Natural killer cell treated with Interleukin-12 subunit alpha and Interleukin-12 subunit beta and Interleukin-15 and Interleukin-18, amount 100 ng/mL, for 72 hours (primary cell): ENCODE results near the gene WDR13. TPM values are rescaled to one million over a fixed set of nuclear protein-coding genes. Genes with fewer than 3 reads are reported as not detected.

Source experiments
- ATAC-seq, 2 donors: fragments of 150-1000 bp; cut with Tn5 transposase in 1 of 2; sonication (Bioruptor Pico), chemical (Tn5 transposase) in 1 of 2; 2 replicates each; pipeline ENCODE4 v1.10.0; 2021
- DNase-seq: peaks from one replicate; pipeline ENCODE4 v3.0.0; 2022; ENCODE audit warnings: low spot score
- H3K27ac Mint-ChIP-seq, 2 donors: 1 replicate in 1 of 2; 2 replicates in 1 of 2; pipeline ENCODE4 v1.8.0; 2022; ENCODE audit warnings: mixed read lengths in 2 of 2, mild to moderate bottlenecking in 1 of 2, moderate library complexity in 1 of 2
- H3K27me3 Mint-ChIP-seq, 2 donors: 1 replicate in 1 of 2; 2 replicates in 1 of 2; pipeline ENCODE4 v1.8.0; 2022; ENCODE audit warnings: mixed read lengths in 2 of 2
- H3K36me3 Mint-ChIP-seq: one replicate; pipeline ENCODE4 v1.8.0; 2022; ENCODE audit warnings: mixed read lengths
- H3K4me1 Mint-ChIP-seq, 2 donors: 1 replicate in 1 of 2; 2 replicates in 1 of 2; pipeline ENCODE4 v1.8.0; 2022; ENCODE audit warnings: low read depth in 2 of 2, mixed read lengths in 2 of 2, mild to moderate bottlenecking in 1 of 2
- H3K4me3 Mint-ChIP-seq: one replicate; pipeline ENCODE4 v1.8.0; 2022; ENCODE audit warnings: mixed read lengths
- H3K9me3 Mint-ChIP-seq: 2 replicates; pipeline ENCODE4 v1.8.0; 2022; ENCODE audit warnings: mixed read lengths
- total RNA-seq, 2 donors: library from RNA; stranded (reverse); gene quantifications; one replicate each; pipeline ENCODE4 v1.2.3, GENCODE V29; 2022

WDR13 gene
- total RNA-seq, 2 donors from 2014 or later: 39.7 to 64.7 TPM

DNA sequence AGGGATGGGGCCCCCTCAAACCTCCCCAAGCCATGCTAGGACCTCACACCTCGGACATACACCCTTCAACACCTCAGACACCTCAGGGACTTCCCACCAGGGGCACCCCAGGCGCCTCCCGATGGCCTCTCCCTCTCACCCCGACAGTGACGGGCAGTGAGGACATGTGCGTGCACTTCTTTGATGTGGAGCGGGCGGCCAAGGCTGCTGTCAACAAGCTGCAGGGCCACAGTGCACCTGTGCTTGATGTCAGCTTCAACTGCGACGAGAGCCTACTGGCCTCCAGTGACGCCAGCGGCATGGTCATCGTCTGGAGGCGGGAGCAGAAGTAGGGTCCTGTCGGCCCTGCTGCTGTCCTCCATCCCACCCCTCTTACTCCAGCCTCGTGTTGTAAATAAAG, 7.4 kb downstream of the WDR13 start:
- no peak for DNase-seq
- no peak for ATAC-seq
- Mint-ChIP-seq H3K36me3 (peaks cover 7% of the 10 kb centered on the region), H3K4me3 (no peak overlapping the region), H3K27me3 (no peaks in the 10 kb centered on the region), H3K4me1 (no peaks in the 10 kb centered on the region), H3K9me3 (no peaks in the 10 kb centered on the region), H3K27ac (no peak overlapping the region)

DNA sequence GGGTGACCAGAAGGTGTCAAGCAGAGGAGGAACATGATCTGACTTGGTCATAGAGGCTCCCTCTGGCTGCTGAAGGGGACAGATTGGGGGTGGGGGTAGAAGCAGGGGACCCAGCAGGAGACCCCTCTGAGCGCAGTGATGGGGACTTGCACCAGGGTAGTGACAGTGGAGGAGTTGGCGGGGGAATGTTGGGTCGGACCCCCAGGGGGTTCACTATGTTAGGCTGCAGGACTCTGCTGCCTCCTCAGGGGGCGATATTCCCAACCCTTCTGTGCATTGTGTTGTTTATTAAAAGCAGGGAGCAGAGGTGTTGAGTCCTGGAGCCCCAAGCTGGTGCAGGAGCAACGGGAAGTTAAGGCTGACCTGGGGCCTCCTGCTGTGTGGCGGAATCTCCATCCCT, 8.8 kb downstream of the WDR13 start:
- no peaks in the 10 kb centered on the region for H3K9me3 Mint-ChIP-seq
- DNase-seq (no peak), ATAC-seq (no peak)
- H3K27ac Mint-ChIP-seq: no peak overlapping the region
- H3K36me3 Mint-ChIP-seq: peaks cover 7% of the 10 kb centered on the region
- no peaks in the 10 kb centered on the region for H3K4me1 Mint-ChIP-seq
- no peak overlapping the region for H3K4me3 Mint-ChIP-seq
- no peaks in the 10 kb centered on the region for H3K27me3 Mint-ChIP-seq

DNA sequence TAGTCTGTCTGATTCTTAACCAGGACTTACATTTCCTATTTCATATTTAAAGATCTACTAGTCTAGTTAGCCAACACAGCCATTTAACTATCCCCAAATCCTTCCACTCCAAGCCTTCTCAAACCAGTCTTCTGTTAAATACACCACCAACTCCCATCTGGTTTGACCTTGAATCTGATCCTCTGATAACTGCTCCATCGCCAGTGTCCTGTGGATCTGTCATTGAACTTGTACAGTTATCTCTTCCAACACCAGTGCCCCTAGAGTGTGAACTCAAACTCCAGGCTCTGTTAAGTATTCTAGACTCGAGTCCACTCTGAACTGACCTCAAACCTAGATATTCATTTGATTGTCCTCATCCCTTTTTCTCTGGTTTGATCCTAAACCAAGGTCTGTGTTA, 14.4 kb downstream of the WDR13 start:
- Mint-ChIP-seq H3K4me1 (no peaks in the 10 kb centered on the region), H3K27ac (no peak overlapping the region), H3K9me3 (no peaks in the 10 kb centered on the region)

DNA sequence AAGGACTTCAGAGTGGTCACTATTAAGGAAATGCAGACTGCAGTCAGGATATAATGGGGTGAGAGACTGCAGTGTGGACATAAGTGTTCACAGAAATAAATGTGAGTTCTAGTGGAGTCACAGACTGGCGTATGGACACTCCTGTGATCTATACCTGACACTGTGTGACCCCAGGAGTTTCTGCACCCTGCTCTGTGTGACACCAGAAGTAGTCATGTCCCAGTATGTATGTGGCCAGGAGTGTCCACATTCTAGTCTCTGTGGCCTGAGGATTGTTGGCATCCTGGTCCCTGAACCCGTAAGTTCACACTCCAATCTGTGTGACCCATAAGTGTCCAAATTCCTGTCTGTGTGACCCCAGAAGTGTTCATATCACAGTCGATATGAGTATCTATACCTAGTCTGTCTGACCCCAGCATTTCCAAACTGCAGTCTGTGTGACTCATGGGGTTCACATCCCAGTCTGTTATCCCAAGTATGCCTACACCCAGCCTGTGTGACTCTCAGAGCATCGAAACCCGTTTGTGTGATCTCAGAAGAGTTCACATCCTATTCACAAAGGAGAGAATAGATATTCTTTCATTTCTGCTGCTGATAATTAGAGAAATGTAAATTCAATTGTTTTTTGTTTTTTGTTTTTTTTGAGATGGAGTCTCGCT, 16.3 kb downstream of the WDR13 start:
- ATAC-seq: no peak
- Mint-ChIP-seq H3K4me3 (no peak overlapping the region), H3K36me3 (no peaks in the 10 kb centered on the region), H3K4me1 (no peaks in the 10 kb centered on the region), H3K27ac (no peak overlapping the region), H3K9me3 (no peaks in the 10 kb centered on the region), H3K27me3 (peaks cover 0 to 14% of the 10 kb centered on the region in 2 donors)
- DNase-seq: no peak

More for the DNA sequence above, 14.4 kb downstream of the WDR13 start:
- ATAC-seq: no peak
- no peak for DNase-seq
- H3K27me3 Mint-ChIP-seq: peaks cover 0 to 9% of the 10 kb centered on the region in 2 donors
- no peaks in the 10 kb centered on the region for H3K36me3 Mint-ChIP-seq
- no peak overlapping the region for H3K4me3 Mint-ChIP-seq

DNA sequence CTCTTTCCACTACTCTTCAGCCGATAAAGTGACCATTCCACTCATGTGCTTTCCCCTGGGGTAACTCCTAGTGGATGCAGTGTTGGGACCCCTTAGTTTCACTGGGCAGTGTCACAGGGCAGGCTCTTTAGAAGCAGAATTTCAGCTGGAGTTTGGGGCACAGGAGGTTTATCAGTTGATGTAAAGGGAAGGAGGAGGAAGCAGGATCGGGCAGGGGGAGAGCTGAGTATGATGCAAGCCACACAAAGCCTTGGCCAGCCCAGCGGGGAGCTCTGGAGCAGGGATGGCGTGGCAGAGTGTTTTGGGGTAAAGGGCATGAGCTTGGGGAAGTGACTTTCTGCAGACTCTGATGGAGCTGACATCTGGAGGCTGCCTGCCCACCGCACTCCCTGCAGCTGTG, 19.3 kb downstream of the WDR13 start:
- no peaks in the 10 kb centered on the region for H3K4me1 Mint-ChIP-seq
- H3K27me3 Mint-ChIP-seq: peaks cover 0 to 13% of the 10 kb centered on the region in 2 donors
- no peak for DNase-seq
- no peaks in the 10 kb centered on the region for H3K9me3 Mint-ChIP-seq
- ATAC-seq: no peak
- no peaks in the 10 kb centered on the region for H3K36me3 Mint-ChIP-seq
- no peak overlapping the region for H3K27ac Mint-ChIP-seq
- H3K4me3 Mint-ChIP-seq: no peak overlapping the region

DNA sequence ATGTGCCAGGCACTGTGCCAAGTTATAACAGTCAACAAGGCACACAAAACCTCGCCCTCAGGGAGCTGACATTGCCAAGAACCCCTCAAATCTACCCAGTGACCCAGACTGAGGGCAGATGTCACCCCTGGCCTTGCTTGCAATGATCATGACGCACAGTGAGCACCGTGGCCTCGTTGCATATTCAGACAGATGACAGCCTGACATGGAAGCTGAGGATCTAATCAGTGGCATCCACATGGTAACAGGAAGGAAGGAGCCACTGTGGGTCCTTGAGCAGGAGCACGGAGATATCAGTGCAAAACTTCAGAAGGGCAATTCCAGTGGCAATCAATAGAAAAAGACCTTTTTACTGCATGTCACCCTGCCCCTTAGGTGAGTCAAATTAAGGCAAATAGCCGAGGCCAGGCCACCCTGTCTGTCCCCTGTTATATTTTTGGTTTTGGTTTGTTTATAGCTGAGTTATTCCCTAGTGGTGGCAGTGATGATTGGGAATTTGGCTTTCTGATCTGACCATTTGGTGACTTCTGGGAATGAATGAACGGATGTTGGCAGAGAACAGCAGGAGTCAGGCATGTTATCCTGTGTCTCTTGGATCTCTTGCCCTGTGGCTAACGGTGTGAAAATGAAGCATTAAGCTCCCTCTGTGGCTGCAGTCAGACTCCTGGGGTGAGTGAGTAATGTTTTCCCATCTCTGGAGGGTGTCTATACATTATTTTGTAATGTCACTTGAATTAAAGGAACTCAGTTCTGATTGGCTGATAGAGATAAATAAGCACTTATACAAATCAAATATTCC, 20.4 kb downstream of the WDR13 start:
- Mint-ChIP-seq H3K4me3 (no peak overlapping the region), H3K27ac (no peak overlapping the region), H3K9me3 (no peaks in the 10 kb centered on the region), H3K4me1 (no peaks in the 10 kb centered on the region), H3K27me3 (peaks cover 0 to 10% of the 10 kb centered on the region in 2 donors), H3K36me3 (no peaks in the 10 kb centered on the region)
- ATAC-seq (no peak), DNase-seq (no peak)

DNA sequence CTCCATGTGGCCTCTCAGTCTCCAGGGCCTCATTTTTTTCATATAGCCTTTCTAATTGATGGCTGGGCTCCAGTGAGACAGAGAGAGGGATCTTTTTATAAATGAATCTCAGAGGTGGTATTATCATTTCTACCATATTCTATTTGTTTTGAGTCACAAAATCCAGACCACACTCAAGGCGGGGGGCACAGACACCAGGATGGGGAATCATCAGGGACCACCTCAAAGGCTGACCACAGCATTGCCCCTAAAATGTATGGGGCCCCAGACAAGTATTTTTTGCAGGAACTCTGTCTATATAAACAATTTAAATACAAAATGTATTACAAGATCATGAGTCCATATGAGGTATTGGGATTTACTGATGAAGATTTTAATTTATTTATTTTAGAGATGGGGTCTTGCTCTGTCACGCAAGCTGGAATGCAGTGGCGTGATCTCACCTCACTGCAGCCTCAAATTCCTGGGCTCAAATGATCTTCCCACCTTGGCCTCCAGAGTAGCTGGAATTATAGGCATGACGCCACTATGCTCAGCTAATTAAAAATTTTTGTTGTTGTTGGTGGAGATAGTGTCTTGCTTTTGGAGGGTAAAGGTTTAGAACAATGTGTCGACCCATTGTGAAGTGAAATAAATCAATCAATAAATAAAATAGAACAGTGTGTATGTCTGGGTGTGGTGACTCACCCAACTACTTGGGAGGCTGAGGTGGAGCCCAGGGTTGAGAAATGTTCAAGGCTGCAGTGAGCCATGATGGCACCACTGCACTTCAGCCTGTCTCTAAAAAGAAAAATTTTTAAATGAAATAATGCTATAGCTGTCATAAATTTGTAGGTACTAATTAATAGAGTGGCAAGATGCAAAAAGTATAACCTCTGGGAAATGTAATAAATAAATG, 29.4 kb downstream of the WDR13 start:
- ATAC-seq (no peak), DNase-seq (no peak)
- no peaks in the 10 kb centered on the region for H3K36me3 Mint-ChIP-seq
- H3K9me3 Mint-ChIP-seq: no peaks in the 10 kb centered on the region
- H3K27ac Mint-ChIP-seq: no peak overlapping the region
- H3K4me3 Mint-ChIP-seq: no peak overlapping the region
- H3K4me1 Mint-ChIP-seq: peaks cover 0 to 4% of the 10 kb centered on the region in 2 donors
- no peaks in the 10 kb centered on the region for H3K27me3 Mint-ChIP-seq

DNA sequence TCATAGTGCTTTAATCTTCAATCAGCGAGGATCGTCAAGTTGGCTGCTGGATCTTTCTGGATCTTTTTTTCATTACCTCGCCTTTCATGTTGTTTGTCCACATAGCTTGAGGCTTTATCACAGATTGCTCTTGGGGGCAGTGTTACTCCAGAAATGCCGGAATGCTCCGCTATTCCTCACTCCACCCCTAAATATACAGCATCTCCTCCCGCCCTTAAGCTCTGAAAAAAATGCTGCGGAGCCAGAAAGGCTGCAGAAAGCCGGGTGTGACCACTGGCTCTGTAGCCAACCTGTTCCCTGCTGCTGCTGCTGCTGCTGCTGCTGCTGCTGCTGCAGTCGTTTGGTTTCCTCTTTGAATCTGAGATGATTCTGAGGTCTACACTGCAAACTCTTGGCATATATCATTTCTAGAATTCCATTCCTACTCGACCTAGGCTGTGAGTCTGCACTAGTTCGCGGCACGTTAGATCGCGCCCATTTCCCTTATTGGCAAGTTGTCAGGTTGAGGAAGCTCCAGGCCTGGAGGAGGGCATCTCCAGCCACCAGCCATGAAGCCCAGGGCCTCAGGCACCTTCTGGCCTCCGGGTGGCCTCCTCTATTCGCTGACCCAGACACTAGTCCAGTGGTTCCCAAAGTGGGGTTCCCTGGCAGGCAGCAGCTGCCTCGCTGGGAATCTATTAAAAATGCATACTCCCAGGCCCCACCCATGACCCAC, 34.2 kb downstream of the WDR13 start:
- no peaks in the 10 kb centered on the region for H3K9me3 Mint-ChIP-seq
- H3K4me3 Mint-ChIP-seq: no peak overlapping the region
- DNase-seq (peak; percentile 64), ATAC-seq (peak; percentile 82 to 85)
- peaks cover 0 to 4% of the 10 kb centered on the region in 2 donors for H3K4me1 Mint-ChIP-seq
- H3K27me3 Mint-ChIP-seq: peaks cover 0 to 5% of the 10 kb centered on the region in 2 donors
- H3K36me3 Mint-ChIP-seq: no peaks in the 10 kb centered on the region
- H3K27ac Mint-ChIP-seq: no peak overlapping the region

DNA sequence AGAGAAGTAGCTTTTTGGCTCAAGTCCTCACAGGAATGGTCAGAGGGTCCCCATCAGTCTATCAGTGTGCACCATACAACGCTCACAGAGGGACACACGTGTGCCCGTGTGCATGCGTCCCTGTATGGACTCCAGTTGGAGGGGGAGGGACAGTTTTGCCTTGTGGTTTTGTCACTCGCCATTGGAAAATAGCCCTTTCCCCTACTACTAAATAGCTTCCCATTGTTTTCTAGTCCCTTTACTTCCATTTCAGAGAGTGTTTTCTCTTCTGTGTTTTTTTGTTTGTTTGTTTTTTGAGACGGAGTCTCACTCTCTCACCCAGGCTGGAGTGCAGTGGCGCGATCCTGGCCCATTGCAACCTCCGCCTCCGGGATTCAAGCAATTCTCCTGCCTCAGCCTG, 34.9 kb downstream of the WDR13 start:
- Mint-ChIP-seq H3K27me3 (peaks cover 0 to 6% of the 10 kb centered on the region in 2 donors), H3K36me3 (no peaks in the 10 kb centered on the region), H3K4me3 (no peak overlapping the region), H3K27ac (no peak overlapping the region), H3K9me3 (no peaks in the 10 kb centered on the region), H3K4me1 (peaks cover 0 to 4% of the 10 kb centered on the region in 2 donors)
- DNase-seq (no peak), ATAC-seq (peak in 1 of 2 donors; percentile 32)

DNA sequence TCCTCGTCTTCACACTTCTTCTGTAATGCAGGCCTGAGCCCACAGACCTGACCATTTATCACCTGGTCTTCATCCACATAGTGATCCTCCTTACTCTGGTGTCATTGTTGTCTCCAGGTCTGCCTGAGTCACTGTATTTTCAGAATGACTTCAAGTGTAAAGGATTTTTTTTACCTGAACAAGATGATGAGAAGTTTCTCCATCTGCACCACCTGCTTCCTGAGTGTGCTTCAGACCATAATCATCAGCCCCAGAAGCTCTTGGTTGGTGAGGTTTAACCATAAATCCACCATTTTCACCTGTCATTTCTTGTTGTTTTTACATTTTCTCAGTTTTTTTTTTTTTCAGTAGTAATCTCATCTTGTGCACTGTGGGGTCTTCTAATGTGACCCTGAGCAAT, 39.0 kb downstream of the WDR13 start:
- ATAC-seq: no peak
- no peak overlapping the region for H3K4me3 Mint-ChIP-seq
- DNase-seq: no peak
- no peaks in the 10 kb centered on the region for H3K36me3 Mint-ChIP-seq
- H3K9me3 Mint-ChIP-seq: no peaks in the 10 kb centered on the region
- no peak overlapping the region for H3K27ac Mint-ChIP-seq
- H3K4me1 Mint-ChIP-seq: peaks cover 0 to 3% of the 10 kb centered on the region in 2 donors
- peaks cover 0 to 9% of the 10 kb centered on the region in 2 donors for H3K27me3 Mint-ChIP-seq

DNA sequence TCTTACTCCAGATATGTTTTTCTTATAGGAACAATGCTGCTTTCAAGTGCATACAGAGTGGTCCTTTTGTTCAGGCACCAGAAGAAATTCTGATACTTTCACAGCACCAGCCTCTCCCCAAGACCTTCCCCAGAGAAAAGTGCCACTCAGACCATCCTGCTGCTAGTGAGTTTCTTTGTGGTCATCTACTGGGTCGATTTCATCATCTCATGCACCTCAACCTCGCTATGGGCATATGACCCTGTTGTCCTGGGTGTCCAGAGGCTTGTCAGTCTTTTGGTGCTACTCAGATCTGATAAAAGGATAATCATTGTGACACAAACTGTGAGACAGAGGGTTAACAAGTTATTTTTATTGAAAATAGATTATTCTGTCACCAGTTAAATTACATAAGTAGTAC, 39.5 kb downstream of the WDR13 start:
- no peak overlapping the region for H3K4me3 Mint-ChIP-seq
- no peaks in the 10 kb centered on the region for H3K9me3 Mint-ChIP-seq
- ATAC-seq (no peak), DNase-seq (no peak)
- no peaks in the 10 kb centered on the region for H3K36me3 Mint-ChIP-seq
- H3K27me3 Mint-ChIP-seq: peaks cover 0 to 9% of the 10 kb centered on the region in 2 donors
- H3K4me1 Mint-ChIP-seq: no peaks in the 10 kb centered on the region
- no peak overlapping the region for H3K27ac Mint-ChIP-seq

DNA sequence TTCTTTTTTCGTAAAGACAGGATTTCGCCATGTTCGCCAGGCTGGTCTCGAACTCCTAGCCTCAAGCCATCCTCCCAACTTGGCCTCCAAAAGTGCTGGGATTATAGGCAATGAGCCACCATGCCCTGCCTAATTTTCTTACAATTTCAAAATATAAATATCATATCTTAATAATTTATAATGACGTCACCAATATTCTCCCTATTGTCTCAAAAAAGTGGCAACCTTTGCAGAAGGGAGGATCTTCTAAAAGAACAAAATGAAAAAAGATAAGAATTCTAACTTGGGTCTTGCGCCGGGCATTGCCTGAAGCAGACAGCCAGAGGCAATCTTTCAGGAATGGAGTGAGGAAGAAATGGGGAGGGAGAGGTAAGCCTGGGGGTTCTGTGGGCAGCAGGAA, 48.4 kb downstream of the WDR13 start:
- ATAC-seq: no peak
- DNase-seq: no peak
- no peak overlapping the region for H3K4me3 Mint-ChIP-seq
- no peaks in the 10 kb centered on the region for H3K9me3 Mint-ChIP-seq
- H3K27ac Mint-ChIP-seq: no peak overlapping the region
- no peaks in the 10 kb centered on the region for H3K36me3 Mint-ChIP-seq
- H3K27me3 Mint-ChIP-seq: peaks cover 0 to 3% of the 10 kb centered on the region in 2 donors
- peaks cover 2 to 9% of the 10 kb centered on the region in 2 donors for H3K4me1 Mint-ChIP-seq

DNA sequence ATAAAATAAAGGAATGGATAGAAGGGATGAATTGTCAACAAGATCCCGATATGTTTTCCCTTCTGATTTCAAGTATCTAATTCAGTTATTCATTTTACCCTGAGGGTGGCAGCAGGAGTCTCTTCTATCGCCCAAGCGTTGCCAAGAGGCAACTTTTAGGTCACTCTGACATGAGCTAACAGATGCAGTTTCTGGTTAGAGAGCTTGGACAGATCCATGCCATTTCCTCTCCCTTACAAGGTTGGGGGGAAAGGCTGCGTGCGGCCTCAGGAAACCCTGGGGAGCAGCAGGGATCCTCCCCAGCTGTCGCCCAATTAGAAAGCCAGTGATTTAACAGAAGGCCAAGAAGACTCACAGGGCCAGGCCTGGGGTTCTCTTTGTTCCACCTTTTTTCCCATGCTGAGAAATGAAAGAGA, 51.1 kb downstream of the WDR13 start:
- Mint-ChIP-seq H3K36me3 (no peaks in the 10 kb centered on the region), H3K9me3 (no peaks in the 10 kb centered on the region), H3K4me1 (peaks cover 2 to 9% of the 10 kb centered on the region in 2 donors), H3K27ac (no peak overlapping the region), H3K27me3 (peaks cover 0 to 6% of the 10 kb centered on the region in 2 donors), H3K4me3 (no peak overlapping the region)
- DNase-seq (no peak), ATAC-seq (no peak)
